Neural cell (in vitro differentiated cells): Measurements from ENCODE around the gene EEF2KMT.

Experiments used
- EZH2 ChIP-seq: fragments of 200-600, 300-800 bp; shearing (Covaris generic), sonication (generic); IDR thresholded peaks from 2 replicates; pipeline ENCODE4 v1.6.1; 2014; ENCODE audit warnings: antibody characterized with exemption, low read length, borderline replicate concordance, mild to moderate bottlenecking; ENCODE audit not compliant: insufficient read depth, poor library complexity, severe bottlenecking
- POLR2AphosphoS5 ChIP-seq: IDR thresholded peaks from 2 replicates; pipeline ENCODE4 v1.6.1; 2012
- TF ChIP-seq, protein P1 (sequence below): fragments of 450-650 bp; IDR thresholded peaks from 2 replicates; pipeline ENCODE4 v1.5.1; 2014; ENCODE audit warnings: antibody characterized with exemption, mild to moderate bottlenecking, moderate library complexity; ENCODE audit not compliant: poor library complexity, severe bottlenecking

DNA sequence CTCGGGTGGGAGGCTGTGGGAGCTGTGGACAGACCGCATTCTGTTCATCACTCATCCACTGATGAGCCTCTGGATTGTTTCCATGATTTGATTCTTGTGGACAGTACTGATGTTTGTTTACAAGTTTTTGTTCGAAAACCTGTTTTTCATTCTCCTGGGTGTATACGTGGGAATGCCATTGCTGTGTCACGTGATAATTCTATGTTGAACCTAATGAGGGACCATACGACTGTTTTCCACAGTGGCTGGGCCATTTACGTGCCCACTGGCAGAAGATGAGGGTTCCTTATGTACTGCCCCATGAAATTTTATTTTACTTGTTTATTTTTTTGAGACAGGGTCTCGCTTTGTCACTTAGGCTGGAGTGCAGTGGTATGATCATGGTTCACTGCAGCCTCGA, 28.5 kb downstream of the EEF2KMT start:
- TF ChIP-seq, protein P1, sequence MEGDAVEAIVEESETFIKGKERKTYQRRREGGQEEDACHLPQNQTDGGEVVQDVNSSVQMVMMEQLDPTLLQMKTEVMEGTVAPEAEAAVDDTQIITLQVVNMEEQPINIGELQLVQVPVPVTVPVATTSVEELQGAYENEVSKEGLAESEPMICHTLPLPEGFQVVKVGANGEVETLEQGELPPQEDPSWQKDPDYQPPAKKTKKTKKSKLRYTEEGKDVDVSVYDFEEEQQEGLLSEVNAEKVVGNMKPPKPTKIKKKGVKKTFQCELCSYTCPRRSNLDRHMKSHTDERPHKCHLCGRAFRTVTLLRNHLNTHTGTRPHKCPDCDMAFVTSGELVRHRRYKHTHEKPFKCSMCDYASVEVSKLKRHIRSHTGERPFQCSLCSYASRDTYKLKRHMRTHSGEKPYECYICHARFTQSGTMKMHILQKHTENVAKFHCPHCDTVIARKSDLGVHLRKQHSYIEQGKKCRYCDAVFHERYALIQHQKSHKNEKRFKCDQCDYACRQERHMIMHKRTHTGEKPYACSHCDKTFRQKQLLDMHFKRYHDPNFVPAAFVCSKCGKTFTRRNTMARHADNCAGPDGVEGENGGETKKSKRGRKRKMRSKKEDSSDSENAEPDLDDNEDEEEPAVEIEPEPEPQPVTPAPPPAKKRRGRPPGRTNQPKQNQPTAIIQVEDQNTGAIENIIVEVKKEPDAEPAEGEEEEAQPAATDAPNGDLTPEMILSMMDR = no peak
- TF ChIP-seq EZH2 = no peak
- TF ChIP-seq POLR2AphosphoS5 = no peak
